Panc1 (cell line): ENCODE data around the gene ITGA2.

Source experiments
- CTCF ChIP-seq: fragments of 450-650 bp; IDR thresholded peaks from 2 replicates; pipeline ENCODE4 v1.5.1; 2017; ENCODE audit warnings: mild to moderate bottlenecking
- POLR2AphosphoS5 ChIP-seq: IDR thresholded peaks from 2 replicates; pipeline ENCODE4 v1.6.1; 2012; ENCODE audit warnings: mild to moderate bottlenecking, low read depth, low read length, moderate library complexity
- SIN3A ChIP-seq: IDR thresholded peaks from 2 replicates; pipeline ENCODE4 v1.6.1; 2012; ENCODE audit warnings: low read depth, mild to moderate bottlenecking, low read length, moderate library complexity, borderline replicate concordance; ENCODE audit not compliant: insufficient read depth

DNA sequence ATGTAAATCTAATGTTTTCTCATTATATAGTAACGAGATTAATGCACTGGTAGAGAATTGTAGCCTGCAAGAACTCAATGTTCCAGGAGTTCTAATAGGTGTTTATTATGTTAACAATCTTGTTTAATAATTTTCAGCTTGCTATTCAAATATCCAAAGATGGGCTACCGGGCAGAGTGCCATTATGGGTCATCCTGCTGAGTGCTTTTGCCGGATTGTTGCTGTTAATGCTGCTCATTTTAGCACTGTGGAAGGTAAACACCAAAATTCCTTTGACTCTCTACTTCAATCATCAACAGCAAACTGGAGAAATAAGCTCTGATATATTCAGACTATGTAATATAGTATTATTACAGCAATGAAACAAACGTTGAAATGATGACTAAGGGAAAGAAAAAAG is 41.9 kb upstream of the ITGA2 start:
- TF ChIP-seq CTCF (no peak), SIN3A (no peak), POLR2AphosphoS5 (no peak)
